CD4-positive, alpha-beta T cell treated with Interleukin-4 for 1 hour (primary cell): ENCODE results near the gene NTM.
"Not testable (repeated sequence)": the region's sequence is repeated elsewhere in the genome, so short reads cannot be mapped to it uniquely, and the experiment has no call there.

ENCODE experiments used
- DNase-seq, 2 donors: peaks; one replicate each; pipeline ENCODE4 v3.0.0-alpha.2; 2020 to 2022

Gene NTM

DNA sequence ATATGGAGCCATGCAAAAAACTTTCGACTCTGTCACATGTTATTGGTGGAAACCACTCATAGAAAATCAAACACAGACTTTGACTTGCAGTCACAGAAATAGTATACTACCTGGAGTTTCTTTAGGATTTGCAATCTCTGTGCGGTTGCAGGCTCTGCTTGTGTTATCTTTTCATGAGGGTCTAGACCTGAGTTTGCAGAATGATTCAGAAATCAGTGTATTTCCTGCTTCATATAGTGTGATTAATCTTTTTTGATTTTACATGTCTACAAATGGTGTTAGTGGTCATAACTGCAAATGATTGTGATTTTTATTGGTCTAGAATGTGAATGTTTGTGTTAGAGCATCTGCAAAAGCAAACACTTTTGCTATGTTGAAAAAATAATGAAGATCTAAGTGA is 690.2 kb downstream of the NTM start:
- DNase-seq: no peak

DNA sequence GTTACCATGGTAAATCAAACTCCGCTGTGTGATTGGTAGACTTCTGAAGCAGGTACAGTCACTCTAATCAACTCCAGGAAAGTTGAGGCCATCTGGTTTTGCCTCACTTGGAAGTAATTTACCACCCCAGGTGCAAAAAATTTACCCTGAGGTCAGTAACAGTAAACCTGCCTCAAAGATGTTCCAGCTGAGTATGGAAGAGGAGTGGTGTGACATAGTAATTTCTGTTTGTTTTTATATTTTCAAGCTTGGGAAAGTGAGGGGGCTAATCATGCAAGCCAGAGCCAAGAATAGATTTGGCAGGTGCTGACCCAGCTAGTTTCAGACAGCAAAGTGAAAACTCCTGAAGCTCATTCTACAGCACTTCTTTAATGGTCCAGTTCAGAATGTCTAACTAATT is 691.6 kb downstream of the NTM start:
- no peak for DNase-seq

DNA sequence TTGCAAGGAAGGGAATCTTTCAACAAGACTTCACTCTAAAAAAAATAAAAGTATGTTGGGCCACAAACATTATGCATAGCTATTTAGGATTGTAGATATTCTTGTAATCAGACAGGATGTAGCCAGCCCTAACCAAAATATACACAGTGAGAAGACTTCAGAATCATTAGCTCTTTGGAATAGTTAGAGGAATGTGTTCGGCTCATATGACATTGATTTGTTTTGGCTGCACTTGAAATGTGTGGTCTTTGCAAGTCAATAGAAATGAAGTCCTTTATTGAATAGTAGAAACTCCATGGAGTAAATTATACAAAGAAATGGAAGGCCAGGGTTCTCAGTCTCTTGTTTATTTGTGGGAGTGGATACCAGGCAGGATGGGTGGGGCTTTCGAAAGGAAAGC is 692.1 kb downstream of the NTM start:
- DNase-seq: no peak

DNA sequence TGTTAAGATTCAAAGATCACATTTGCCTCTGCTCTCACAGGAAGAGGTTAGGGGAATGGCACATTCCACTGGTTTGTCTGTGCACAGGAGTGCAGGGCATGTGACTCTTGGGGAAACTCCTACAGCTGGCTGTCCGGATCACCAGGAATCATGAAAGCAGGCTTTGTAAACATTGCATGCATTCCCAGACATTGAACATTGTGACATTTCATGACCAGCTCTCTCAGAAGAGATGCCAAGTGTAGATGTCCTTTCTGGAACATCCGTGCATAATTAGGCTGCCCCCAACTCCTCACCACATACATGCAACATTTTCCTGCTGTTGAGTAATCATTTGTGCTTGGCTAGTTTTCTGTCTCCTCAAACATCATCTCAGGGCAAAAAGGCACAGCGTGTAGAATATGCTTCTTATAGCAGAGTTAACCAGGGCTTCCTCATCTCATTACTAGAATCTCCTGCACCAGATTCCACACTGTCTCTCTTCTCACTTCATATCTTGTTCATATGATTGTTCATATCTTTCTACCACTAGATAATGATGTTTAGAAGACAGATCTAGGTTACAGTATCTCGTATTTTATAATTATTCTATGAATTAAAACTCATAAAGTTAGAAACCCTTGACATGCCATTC is 694.7 kb downstream of the NTM start:
- DNase-seq: no peak

DNA sequence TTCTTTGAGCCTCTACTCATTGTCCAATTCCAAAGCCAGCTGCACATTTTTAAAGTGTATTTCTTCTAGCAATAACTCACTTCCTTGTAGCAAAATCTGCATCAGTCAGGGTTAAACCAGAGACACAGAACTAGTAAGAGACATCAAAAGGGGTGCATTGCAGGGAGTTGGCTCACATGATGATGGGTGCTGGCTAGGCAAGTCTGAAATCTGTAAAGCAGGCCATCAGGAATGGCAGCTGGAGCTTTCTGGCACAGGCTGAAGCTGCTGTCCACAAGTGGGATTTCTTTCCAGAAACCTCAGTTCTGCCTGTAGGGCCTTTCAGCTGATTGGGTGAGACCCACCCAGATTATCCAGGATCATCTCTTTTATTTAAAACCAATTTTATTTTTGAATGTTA is 698.1 kb downstream of the NTM start:
- no peak for DNase-seq

DNA sequence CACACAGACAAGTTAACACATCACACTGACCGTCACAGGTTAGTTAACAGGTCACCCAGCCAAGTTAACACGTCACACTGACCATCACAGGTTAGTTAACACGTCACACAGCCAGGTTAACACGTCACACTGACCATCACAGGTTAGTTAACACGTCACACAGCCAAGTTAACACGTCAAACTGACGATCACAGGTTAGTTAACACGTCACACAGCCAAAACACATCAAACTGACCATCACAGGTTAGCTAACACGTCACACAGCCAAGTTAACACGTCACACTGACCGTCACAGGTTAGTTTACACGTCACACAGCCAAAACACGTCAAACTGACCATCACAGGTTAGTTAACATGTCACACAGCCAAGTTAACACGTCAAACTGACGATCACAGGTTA is 699.2 kb downstream of the NTM start:
- not testable (repeated sequence) for DNase-seq

DNA sequence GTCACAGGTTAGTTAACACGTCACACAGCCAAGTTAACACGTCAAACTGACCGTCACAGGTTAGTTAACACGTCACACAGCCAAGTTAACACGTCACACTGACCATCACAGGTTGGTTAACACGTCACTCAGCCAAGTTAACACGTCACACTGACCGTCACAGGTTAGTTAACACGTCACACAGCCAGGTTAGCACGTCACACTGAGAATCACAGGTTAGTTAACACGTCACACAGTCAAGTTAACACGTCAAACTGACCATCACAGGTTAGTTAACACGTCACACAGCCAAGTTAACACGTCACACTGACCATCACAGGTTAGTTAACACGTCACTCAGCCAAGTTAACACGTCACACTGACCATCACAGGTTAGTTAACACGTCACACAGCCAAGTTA is 700.5 kb downstream of the NTM start:
- not testable (repeated sequence) for DNase-seq

DNA sequence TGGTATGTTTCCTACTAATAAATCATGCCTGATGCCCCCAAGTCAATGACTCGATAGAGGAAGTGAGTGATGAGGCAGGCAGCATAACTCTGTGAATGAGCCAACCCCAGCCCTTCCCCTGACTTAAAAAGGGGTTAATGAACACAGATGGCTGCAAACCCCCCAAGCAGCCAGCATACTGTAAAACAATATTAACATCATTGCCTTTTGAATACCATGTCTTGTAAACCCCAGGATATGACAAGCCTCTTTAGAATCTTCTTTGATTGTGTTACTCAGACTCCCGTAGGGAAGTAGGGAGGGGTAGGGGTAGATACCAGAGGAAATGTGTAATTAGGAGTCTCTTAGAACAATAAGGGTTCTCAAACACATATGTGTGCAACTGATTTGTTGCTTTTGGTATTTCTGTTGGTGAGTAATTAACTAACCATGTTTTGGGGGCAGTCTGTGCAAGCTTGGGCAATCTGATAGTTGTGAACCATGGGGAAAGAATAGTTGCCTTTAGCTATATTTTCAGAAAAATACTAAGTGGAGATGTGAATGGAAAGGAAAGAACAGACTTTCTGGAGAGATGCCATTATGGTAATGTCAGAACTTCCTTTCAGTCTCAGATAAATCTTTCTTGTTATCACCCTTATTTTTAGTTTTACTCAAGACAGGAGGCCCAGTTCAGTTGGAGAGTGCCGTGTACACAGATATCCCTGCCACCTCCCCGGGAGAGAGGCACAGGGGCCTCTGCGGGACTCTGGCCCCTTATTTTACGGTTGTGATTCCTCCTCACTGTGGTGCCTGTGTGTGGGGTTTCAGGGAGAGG is 701.8 kb downstream of the NTM start:
- DNase-seq: no peak

DNA sequence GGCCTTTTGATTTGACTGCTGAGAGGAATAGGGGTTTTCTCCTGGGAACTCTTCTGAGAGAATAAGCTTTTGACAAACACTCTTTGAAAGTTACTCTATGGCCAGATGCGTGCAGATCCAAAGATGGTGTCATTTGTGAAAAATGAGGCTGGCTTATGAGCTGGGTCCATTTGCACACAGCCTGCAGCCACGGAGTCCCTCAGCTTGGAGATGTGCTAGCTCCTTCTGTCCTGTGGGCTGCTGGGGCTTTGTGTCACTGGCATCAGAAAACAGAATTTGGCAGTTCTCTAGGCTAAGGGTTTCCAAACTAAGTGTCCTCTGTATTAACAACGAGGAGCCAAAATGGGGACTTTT is 702.4 kb downstream of the NTM start:
- DNase-seq: no peak

DNA sequence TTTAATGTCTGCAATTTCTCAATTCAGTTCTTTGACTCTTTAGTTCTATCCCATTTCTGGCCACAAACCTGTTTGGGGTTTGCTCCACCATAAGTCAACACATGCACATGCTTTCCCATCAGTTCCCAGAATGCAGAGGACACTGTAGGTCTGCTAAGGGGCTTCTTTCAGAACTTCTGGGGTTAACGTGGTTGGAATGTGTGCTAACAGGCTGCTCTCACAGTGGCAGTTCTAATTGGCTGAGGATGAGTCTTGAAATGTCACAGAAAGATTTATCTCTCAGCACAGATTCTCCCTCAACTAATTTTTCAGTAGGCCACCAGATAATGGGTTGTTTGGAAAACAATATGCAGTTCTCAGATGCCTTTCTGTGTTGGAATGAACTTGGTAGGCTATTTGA is 703.4 kb downstream of the NTM start:
- no peak for DNase-seq

DNA sequence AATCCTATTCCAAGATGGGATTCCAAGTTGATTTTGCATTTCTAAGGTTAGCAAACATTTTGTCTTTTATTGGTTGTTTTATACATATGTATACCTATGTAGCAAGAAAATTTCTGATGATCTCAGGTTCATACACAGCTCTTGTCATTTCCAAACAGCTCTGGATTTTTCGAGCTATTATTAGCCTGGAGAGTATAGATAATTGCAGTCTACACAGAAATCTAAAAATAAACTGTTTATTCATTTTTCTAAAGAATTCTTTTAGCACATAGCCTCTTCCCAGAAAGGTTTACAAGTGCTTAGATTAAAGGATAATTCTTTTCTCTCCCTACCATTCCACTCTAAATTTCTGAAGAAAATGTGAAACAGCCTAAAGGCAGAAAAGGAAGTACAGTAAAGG is 705.0 kb downstream of the NTM start:
- no peak for DNase-seq

DNA sequence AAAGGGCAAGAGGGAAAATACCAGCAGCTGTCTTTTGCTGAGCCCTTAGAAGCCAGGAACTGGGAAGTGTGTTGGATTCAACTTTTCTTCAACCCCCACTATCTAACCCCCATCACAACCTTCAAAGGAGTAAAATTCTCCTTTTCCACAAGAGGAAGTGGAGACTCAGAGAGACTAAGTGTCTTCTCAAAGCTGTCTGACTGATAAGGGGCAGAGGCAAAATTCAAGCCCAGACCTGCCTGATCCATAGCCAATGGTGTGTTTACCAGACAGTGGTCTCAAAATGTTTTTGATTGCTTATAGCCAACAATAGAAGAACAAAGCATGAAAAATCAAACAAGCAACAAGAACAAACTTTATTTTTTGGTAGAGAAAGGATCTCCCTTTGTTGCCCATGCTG is 707.0 kb downstream of the NTM start:
- DNase-seq: no peak

DNA sequence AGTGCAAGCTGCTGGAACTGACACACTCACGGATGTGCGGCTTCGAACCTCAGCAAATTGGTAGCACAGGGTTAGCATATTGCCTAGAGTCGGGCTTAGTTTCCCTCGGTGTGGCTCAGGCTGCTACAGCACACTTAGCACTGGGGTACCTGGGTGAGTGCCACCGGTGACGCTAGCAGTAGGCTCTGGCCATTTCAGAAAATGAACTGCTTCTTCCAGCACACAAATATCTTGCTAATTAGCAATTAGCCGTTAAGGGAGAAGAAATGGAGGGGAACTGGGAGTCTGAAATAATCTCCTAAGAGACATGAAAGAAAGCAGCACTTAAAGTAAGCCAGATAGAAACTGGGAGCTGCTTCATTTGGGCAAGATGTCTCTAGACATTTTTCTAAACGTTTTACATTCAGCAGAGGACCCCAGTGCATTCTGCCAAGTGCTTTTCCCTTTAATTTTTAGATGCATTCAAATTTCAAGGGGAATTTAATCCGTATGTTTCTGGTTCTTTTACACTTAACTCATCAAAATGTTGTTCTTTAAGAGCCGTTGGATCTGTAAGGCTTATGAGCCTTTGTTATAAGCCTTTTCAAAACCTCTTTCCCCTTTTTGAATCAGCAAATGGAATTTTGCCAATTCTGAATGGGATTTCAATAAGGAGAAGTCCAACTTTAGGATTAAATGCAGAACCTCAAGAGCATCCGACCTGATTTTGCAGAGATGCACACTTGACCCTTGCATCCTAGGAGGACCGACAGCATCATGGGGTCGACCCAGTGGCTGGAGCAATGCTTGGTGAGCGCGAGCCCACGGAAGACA is 708.1 kb downstream of the NTM start:
- DNase-seq: no peak

DNA sequence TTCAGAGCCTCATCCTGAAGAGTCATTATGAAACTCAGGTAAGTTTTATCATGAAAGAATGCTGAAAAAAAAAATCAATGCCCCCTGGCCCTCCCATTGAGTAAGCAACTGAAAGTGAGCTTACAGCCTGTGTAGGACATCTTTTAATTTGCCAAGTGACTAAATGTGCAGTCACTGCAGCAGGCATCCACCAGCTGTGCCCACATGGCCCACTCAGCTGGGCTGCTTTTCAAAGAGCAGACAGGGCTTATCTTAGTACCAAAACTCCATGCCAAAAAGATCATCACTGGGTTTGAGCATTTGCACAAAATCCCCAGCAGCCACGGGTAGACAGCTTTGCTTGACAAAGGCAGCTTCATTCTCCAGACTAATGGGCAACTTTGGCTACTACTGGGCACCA is 709.7 kb downstream of the NTM start:
- no peak for DNase-seq

DNA sequence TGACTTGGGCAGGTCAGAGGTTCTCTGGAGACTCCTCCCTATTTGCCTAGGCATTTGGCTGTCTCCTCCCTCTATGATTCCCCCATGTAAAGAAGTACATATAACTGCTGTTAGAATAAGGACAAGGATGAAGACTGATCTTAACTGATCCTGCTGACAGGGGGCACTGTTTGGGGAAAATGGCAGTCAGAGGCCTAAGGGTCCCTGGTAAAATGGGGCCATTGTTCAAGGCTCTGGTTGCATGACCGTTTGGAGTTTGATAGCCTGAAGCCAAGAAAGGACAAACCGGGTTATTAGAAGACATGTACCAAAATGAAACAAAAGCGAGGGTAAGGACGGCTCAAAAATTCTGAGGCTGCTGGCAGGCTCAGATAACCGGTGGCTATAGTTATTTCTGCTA is 712.2 kb downstream of the NTM start:
- DNase-seq: no peak

DNA sequence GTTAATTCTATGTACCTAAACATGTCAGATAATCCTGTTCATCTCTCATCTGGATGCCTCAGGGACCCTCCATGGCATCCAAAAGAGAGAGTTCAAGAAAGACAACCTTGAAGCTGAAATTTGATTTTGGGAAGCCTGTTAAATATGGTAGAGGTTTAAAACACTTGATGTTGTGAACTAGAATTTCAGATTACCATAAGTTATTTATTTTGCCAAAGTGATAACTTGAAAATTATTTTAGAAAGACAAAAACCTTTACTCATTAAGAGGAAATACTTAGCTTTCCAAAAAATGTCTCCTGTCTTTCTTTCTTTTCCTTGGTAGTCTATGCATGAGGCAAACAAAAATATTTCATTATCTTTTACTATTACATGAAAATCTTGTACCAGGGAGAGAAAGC is 714.0 kb downstream of the NTM start:
- no peak for DNase-seq

DNA sequence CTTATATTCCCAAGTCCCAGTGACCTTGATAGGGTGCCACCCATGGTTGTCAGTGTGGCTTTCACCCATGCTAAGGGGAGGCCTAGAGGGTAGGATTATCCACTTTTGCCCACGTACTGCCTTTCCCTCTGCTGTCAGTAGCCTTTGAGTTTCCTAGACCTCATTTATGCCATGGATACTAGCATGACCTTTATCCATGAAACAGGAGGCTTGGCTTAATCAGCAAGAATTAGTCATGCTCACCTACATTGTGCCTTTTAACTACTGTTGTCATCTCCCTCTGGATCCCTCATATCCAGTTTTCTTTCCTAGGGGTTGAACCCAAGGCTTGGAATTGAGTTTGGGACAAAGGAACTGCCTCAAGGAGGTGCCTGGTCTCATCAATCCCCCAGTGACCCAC is 716.7 kb downstream of the NTM start:
- no peak for DNase-seq

DNA sequence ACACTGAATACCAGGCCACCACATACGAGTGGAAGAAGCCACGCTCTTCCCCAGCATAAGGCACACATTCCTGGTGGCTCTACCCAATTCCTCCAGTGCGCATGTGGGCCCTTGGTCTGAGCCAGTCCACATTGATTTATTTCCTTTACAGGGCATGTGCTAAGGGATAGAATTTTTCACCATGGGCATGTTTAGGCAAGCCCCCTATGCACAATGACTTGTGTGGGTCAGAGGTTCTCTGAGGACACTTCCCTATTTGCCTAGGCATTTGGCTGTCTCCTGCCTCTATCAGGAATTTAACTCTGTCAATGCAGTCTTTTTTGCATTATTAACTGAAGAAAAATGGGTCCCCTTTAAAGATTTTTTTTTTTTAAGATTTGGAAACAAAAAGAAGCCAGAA is 718.1 kb downstream of the NTM start:
- DNase-seq: no peak

DNA sequence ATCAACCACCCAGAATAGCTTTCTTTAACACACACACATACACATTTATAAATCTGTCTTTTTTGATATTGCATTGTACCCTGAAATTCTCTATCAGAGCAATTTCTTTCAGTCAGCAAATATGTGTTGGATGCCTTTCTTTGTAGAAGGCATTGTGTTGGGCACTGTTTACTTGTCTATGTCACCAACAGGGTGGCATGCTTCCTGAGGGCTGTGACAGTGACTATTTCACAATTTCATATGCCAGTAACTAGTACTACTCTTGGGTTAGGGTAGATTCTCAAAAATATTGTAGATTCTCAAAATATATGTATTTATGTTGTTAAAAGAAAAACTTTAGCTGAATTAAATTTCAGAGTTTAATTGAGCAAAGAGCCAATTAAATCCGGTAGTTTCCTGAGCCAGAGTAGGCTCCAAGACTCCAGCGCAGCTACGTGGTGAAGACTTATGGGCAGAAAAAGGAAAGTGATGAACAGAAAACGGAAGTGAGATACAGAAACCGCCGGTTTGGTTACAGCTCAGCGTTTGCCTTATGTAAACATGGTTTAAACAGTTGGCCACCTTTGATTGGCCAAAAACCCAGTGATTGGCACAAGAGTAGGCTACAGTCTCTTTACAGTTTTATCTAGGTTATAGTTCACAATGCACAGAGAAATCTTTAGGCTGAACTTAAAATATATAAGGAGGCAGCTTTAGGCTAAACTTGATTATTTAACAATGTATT is 723.3 kb downstream of the NTM start:
- peak in 1 of 2 donors; percentile 14 for DNase-seq

DNA sequence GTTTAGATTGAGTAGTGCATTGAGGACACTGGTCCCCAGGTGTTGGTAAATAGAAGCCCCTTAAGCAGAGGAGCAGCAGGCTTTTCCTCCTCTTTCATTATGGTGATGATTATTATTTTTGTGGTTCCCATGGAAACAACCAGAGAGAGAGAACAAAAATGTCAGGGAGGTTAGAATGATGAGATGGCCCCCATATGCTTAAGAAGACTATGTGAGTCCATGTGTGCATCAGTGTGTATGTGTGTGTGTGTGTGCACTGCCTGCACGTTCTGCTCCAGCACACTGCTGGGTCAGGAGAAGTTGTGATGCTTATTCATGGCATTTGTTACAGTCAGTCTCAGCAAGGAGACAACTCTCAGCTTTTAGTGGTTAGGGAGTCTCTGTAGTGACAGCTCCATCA is 724.2 kb downstream of the NTM start:
- DNase-seq: no peak

DNA sequence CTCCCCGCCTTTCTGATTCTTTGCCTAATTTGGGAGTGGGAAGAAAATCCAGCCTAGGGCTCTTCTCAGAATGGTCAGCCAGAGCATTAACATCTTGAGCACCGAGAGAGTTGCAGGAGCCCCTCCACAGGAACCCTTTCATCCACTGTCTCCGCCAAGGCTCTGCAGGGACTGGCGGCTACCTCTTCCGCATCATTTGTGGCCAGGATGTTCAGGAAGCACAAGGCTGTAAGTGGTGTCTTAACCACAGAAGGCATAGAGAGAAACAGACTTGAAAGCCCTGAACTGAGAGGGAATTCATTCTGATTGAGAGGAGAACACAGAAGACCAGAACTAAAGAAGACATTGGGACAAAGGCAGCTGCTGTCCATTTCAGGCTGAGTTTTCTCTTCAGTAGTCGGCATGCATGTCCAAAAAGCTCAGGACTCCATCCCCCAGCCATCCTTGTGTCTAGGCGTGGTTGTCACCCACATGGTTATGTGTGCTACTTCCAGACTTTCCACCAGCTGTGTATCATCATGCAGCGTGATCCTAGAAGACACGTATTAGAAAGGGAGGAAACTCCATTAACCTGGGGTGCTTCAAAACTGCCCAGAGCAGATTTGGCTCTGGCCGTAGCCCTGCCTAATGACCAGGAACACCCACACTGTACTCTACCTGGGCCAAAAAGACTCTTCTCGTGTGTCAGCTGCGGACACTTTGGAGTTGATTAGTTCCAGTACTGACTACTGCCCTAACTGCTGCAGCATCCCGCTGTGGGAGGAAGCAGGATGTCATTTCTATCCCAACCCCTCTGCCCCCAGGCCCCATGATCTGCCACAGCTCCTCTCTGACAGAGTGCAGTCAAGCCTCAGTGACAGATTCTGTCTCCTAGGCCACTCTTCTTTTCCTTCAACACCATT is 725.1 kb downstream of the NTM start:
- DNase-seq: no peak

DNA sequence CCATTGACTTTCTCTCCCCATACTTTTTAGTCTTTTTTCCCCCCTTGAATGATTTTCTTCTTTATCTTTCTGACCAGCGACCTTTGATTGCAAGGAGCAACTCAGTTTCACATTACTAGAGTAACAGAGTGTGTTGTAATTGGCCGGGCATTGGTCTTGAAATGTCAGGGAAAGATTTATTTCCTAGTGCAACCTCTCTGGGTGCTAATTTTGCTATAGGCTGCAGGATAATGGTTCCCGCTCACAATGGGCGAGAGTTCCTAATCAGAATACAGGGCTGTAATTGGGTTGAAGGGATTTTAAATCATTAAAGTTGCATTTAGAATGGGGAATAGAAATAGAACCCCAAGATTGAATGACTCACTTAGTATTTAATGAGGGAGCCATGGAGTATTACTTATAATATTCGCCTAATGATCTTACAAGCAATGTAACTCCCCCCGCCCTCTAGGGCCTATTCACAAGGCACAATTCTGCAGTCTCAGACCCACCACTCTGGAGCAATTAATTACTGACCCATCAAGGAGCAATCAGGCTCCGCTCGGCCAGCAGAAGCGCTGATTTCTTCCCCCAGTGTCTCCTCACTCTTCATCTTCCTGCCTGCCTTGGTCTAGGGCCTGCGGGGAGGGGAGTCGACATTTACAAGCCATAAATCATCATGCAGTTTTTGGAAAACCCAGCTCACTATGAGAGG is 725.9 kb downstream of the NTM start:
- no peak for DNase-seq
